ENCODE measurements around the gene GPC4.

DNA sequence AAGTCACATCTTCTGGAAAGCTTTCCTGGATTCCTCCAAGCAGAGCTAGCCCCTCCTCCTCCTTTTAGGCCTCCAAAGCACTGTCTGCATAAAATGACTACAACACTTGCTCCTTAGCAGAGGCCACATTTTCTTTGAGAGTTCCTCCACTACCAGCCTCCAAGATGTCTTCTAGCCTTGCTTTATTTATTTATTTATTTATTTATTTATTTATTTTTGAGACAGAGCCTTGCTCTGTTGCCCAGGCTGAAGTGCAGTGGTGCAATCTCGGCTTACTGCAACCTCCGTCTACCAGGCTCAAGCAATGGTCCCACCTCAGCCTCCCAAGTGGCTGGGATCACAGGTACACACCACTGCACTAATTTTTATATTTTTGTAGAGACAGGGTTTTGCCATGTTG is 4.6 kb upstream of the GPC4 start:
- TF ChIP-seq SIN3A (IDR thresholded peaks at IDR 0.05; ENCODE audit: borderline replicate concordance, insufficient read depth, low read depth, low read length), result no peak
- TF ChIP-seq, protein P1, sequence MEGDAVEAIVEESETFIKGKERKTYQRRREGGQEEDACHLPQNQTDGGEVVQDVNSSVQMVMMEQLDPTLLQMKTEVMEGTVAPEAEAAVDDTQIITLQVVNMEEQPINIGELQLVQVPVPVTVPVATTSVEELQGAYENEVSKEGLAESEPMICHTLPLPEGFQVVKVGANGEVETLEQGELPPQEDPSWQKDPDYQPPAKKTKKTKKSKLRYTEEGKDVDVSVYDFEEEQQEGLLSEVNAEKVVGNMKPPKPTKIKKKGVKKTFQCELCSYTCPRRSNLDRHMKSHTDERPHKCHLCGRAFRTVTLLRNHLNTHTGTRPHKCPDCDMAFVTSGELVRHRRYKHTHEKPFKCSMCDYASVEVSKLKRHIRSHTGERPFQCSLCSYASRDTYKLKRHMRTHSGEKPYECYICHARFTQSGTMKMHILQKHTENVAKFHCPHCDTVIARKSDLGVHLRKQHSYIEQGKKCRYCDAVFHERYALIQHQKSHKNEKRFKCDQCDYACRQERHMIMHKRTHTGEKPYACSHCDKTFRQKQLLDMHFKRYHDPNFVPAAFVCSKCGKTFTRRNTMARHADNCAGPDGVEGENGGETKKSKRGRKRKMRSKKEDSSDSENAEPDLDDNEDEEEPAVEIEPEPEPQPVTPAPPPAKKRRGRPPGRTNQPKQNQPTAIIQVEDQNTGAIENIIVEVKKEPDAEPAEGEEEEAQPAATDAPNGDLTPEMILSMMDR (IDR thresholded peaks at IDR 0.05), result no peak
- no peak for TF ChIP-seq POLR2AphosphoS5 (IDR thresholded peaks at IDR 0.05; ENCODE audit: low read depth, low read length)
- no peak for TF ChIP-seq REST (IDR thresholded peaks at IDR 0.05; ENCODE audit: insufficient read depth in 1 of 2, low read depth in 2 of 2, low read length in 1 of 2)
- no peak for TF ChIP-seq TCF7L2 (IDR thresholded peaks at IDR 0.05; ENCODE audit: low read depth, low read length)
